ENCODE measurements around the gene AATF. TPM values are rescaled to one million over a fixed set of nuclear protein-coding genes. Genes with fewer than 3 reads are reported as not detected.

Gene AATF
- polyA plus RNA-seq, 1 experiment = 16.7 TPM

DNA sequence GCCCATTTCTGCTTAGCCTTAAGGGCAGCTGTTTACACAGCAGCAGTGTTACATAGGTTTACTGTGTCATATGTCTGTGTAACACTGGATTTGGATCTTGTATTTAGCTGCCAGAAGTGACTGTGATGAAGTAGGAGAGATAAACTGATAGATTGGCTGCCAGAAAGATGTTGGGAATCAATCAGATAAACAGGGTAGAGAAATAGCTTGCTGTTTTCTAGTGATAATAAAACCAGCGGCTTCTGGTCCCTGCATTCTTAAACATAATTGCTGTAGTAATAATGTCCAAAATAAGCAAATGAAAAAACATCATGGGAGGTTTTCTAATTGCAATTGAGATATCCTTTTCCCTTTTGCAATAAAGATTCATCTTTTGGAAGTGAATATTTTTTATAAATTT lies 68.7 kb downstream of the AATF start:
- DNase-seq (ENCODE audit: low read depth) = no peak
- TF ChIP-seq, protein P1, sequence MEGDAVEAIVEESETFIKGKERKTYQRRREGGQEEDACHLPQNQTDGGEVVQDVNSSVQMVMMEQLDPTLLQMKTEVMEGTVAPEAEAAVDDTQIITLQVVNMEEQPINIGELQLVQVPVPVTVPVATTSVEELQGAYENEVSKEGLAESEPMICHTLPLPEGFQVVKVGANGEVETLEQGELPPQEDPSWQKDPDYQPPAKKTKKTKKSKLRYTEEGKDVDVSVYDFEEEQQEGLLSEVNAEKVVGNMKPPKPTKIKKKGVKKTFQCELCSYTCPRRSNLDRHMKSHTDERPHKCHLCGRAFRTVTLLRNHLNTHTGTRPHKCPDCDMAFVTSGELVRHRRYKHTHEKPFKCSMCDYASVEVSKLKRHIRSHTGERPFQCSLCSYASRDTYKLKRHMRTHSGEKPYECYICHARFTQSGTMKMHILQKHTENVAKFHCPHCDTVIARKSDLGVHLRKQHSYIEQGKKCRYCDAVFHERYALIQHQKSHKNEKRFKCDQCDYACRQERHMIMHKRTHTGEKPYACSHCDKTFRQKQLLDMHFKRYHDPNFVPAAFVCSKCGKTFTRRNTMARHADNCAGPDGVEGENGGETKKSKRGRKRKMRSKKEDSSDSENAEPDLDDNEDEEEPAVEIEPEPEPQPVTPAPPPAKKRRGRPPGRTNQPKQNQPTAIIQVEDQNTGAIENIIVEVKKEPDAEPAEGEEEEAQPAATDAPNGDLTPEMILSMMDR (IDR thresholded peaks at IDR 0.05; ENCODE audit: insufficient read depth, low read depth, low read length) = no peak
- Histone ChIP-seq H3K27me3 (ENCODE audit: control insufficient read depth, insufficient read depth, low read length) (no peaks in the 10 kb centered on the region), H3K4me3 (ENCODE audit: low read depth, low read length) (no peak overlapping the region), H3K36me3 (ENCODE audit: control insufficient read depth, insufficient read depth, low read length) (0 out of 2 replicates have a peak, but pooled peaks cover 3% of the 10 kb centered on the region)
- ChIA-PET CTCF (interaction anchor here (1.6 kb wide), 1 partner anchor 10 kb away, joined by 4 read pairs; no protein-coding TSS in a partner anchor), POLR2A (interaction anchor here (0.6 kb wide), 1 partner anchor 494 kb away, joined by 3 read pairs; no protein-coding TSS in a partner anchor)

DNA sequence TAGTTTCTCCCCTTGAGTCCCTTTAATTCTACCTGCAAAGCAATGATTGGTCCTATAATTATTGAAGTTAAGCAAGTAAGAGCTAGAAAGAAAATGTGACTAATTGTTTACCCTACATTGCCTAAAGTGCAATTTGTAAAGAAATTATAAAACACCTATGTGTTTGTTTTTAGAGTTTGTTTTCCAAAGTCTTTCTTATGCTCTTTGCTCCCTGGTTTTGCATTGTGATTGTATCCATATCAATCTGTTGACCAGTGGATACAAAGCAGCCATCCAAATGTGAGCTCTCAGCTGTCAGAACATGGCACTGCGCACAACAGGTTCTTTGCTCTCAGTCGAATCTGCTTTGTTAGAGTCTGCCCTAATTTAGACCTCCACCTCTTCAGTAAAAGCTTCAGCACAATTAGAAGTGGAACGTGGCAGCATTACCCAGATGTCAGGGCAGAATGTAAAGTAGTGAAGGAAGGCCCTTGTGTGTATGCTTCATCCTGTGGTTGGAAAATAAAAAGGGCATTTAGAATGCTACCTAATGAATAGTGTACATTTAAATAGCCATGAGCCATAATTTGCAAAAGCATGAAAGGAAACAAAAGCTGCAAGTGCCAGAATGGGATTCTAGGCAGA lies 70.5 kb downstream of the AATF start:
- no peak for DNase-seq (ENCODE audit: low read depth)
- Histone ChIP-seq H3K27me3 (ENCODE audit: control insufficient read depth, insufficient read depth, low read length) (no peaks in the 10 kb centered on the region), H3K36me3 (ENCODE audit: control insufficient read depth, insufficient read depth, low read length) (peaks cover 3% of the 10 kb centered on the region; the same call in 1 of the 2 replicates), H3K4me3 (ENCODE audit: low read depth, low read length) (no peak overlapping the region)
- ChIA-PET CTCF (interaction anchor here (0.9 to 1.0 kb wide), 2 partner anchors 26 to 28 kb away, joined by 3 read pairs; no protein-coding TSS in a partner anchor), POLR2A (no interaction called here)
- TF ChIP-seq, protein P1 (IDR thresholded peaks at IDR 0.05; ENCODE audit: insufficient read depth, low read depth, low read length) = no peak

GRCh38 chr17:37019741-37020129 lies 71.0 kb downstream of the AATF start:
- peaks cover 3% of the 10 kb centered on the region; the same call in 1 of the 2 replicates for H3K36me3 ChIP-seq (ENCODE audit: control insufficient read depth, insufficient read depth, low read length)
- CTCF ChIA-PET = interaction anchor here (1.0 kb wide), 1 partner anchor 26 kb away, joined by 3 read pairs; no protein-coding TSS in a partner anchor
- H3K4me3 ChIP-seq (ENCODE audit: low read depth, low read length) = no peak overlapping the region
- H3K27me3 ChIP-seq (ENCODE audit: control insufficient read depth, insufficient read depth, low read length) = no peaks in the 10 kb centered on the region
- POLR2A ChIA-PET = no interaction called here
- DNase-seq (ENCODE audit: low read depth) = no peak
- TF ChIP-seq, protein P1 (IDR thresholded peaks at IDR 0.05; ENCODE audit: insufficient read depth, low read depth, low read length) = no peak

- no peak overlapping the region for H3K4me3 ChIP-seq (ENCODE audit: low read depth, low read length)
- no peak for DNase-seq (ENCODE audit: low read depth)
- TF ChIP-seq, protein P1 (IDR thresholded peaks at IDR 0.05; ENCODE audit: insufficient read depth, low read depth, low read length) = no peak
- CTCF ChIA-PET = no interaction called here
- POLR2A ChIA-PET = no interaction called here
- H3K36me3 ChIP-seq (ENCODE audit: control insufficient read depth, insufficient read depth, low read length) = no peaks in the 10 kb centered on the region; the same call in 1 of the 2 replicates
- no peaks in the 10 kb centered on the region for H3K27me3 ChIP-seq (ENCODE audit: control insufficient read depth, insufficient read depth, low read length)
These were observed 75.5 kb downstream of the AATF start for GRCh38 chr17:37024181-37024637.

DNA sequence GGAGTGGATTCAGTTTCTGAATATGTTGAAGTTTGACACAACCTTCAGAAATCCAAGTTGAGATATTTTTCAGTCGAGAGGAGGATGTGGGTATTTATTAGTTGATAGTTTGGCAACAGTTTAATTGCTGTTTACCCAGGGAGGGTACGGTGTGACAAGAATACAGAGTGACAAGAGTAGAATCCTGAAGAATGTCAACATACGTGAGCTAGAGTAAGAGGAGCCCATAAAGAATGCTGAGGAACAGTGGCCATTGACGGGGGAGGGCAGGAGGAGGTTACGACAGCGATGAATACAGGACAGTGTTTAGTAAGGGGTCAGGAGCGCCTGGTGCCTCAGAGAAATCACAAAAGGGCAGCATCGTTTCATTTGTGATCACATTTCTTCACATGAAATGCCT lies 76.5 kb downstream of the AATF start:
- Histone ChIP-seq H3K27me3 (ENCODE audit: control insufficient read depth, insufficient read depth, low read length) (no peaks in the 10 kb centered on the region), H3K4me3 (ENCODE audit: low read depth, low read length) (no peak overlapping the region), H3K36me3 (ENCODE audit: control insufficient read depth, insufficient read depth, low read length) (no peaks in the 10 kb centered on the region; the same call in 1 of the 2 replicates)
- DNase-seq (ENCODE audit: low read depth) = no peak
- CTCF ChIA-PET = no interaction called here
- TF ChIP-seq, protein P1 (IDR thresholded peaks at IDR 0.05; ENCODE audit: insufficient read depth, low read depth, low read length) = no peak
- POLR2A ChIA-PET = no interaction called here

Measured in BJ (cell line).